Ascending aorta (tissue), 2 donors: ENCODE measurements around the gene NUAK2. TPM values are rescaled to one million over a fixed set of nuclear protein-coding genes. Genes with fewer than 3 reads are reported as not detected.

Experiments
- DNase-seq, 2 donors: peaks; one replicate each; pipeline ENCODE4 v3.0.0-alpha.2; 2019; ENCODE audit warnings: low spot score in 2 of 2
- H3K27ac ChIP-seq, 2 donors: fragments of 200-600 bp; sonication (generic); one replicate each; pipeline ENCODE4 v1.5.1; 2016 to 2017; ENCODE audit warnings: mild to moderate bottlenecking in 1 of 2
- H3K27me3 ChIP-seq: fragments of 200-600 bp; sonication (generic); one replicate; pipeline ENCODE4 v1.5.1; 2017
- H3K36me3 ChIP-seq, 2 donors: fragments of 200-600 bp; sonication (generic); one replicate each; pipeline ENCODE4 v1.5.1; 2016
- H3K4me1 ChIP-seq, 2 donors: fragments of 200-600 bp; sonication (generic); one replicate each; pipeline ENCODE4 v1.5.1; 2016 to 2017; ENCODE audit warnings: mild to moderate bottlenecking in 1 of 2
- H3K4me3 ChIP-seq, 2 donors: fragments of 200-600 bp; sonication (generic); one replicate each; pipeline ENCODE4 v1.5.1; 2016 to 2017; ENCODE audit warnings: mild to moderate bottlenecking in 1 of 2
- H3K9me3 ChIP-seq, 2 donors: fragments of 200-600 bp; sonication (generic); one replicate each; pipeline ENCODE4 v1.5.1; 2016
- intact Hi-C: fragments of 100-400 bp; cut with DNase I; formaldehyde crosslinking; loops from one replicate; pipeline ENCODE4 v1.15.1; 2023
- total RNA-seq: library from RNA; depleted of rRNA; stranded (reverse); fragments of >200 nt; gene quantifications from one replicate; pipeline ENCODE4 v1.1.0, GENCODE V29; 2016
- TF ChIP-seq, protein P1 (sequence below), 3 experiments: fragments of 200-600 bp in 2 of 3; fragments of 450-650 bp in 1 of 3; sonication (generic) in 2 of 3; IDR thresholded peaks; one replicate each; pipeline ENCODE4 v1.5.1; 2016 to 2019; ENCODE audit warnings: antibody characterized with exemption in 3 of 3, mild to moderate bottlenecking in 1 of 3, moderate library complexity in 1 of 3

Gene NUAK2
- total RNA-seq, 1 donor from 2014 or later: 0.85 TPM

GRCh38 chr1:205324781-205325180 lies 3.2 kb upstream of the NUAK2 start:
- Histone ChIP-seq H3K4me3 (no peak overlapping the region), H3K4me1 (peaks cover 0 to 12% of the 10 kb centered on the region in 2 donors), H3K27ac (no peak overlapping the region), H3K9me3 (no peaks in the 10 kb centered on the region), H3K27me3 (no peaks in the 10 kb centered on the region), H3K36me3 (no peaks in the 10 kb centered on the region)
- TF ChIP-seq, protein P1, sequence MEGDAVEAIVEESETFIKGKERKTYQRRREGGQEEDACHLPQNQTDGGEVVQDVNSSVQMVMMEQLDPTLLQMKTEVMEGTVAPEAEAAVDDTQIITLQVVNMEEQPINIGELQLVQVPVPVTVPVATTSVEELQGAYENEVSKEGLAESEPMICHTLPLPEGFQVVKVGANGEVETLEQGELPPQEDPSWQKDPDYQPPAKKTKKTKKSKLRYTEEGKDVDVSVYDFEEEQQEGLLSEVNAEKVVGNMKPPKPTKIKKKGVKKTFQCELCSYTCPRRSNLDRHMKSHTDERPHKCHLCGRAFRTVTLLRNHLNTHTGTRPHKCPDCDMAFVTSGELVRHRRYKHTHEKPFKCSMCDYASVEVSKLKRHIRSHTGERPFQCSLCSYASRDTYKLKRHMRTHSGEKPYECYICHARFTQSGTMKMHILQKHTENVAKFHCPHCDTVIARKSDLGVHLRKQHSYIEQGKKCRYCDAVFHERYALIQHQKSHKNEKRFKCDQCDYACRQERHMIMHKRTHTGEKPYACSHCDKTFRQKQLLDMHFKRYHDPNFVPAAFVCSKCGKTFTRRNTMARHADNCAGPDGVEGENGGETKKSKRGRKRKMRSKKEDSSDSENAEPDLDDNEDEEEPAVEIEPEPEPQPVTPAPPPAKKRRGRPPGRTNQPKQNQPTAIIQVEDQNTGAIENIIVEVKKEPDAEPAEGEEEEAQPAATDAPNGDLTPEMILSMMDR (IDR thresholded peaks at IDR 0.05): no peak
- intact Hi-C loops: loop anchor here (1.0 to 10.0 kb wide), 2 partner anchors 51 to 180 kb away; no protein-coding TSS in a partner anchor
- no peak for DNase-seq

DNA sequence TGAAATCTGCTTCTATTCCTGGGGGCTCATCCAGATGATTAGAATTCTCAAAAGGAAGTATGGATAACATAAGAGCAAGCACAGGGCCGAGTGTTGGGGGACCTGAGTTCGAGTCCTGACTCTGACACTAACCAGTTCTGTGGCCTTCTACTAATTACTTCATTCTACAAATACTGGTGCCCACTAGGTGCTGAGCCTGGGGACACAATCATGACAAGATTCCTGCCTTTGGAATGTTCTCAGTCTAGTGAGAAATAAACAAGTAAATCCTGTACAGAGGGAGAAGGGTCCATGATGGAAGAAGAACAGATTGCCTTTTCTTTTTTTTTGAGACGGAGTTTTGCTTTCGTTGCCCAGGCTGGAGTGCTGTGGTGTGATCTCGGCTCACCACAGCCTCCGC lies 2.2 kb upstream of the NUAK2 start:
- Histone ChIP-seq H3K4me3 (no peak overlapping the region), H3K9me3 (no peaks in the 10 kb centered on the region), H3K36me3 (no peaks in the 10 kb centered on the region), H3K27ac (no peak overlapping the region), H3K4me1 (peaks cover 0 to 18% of the 10 kb centered on the region in 2 donors), H3K27me3 (no peaks in the 10 kb centered on the region)
- intact Hi-C loops: loop anchor here (10.0 kb wide), 1 partner anchor 179 kb away; no protein-coding TSS in a partner anchor
- DNase-seq: no peak
- TF ChIP-seq, protein P1 (IDR thresholded peaks at IDR 0.05): no peak

GRCh38 chr1:205321959-205322283 lies 376 bp upstream of the NUAK2 start:
- H3K9me3 ChIP-seq: no peaks in the 10 kb centered on the region
- peaks cover 0 to 21% of the 10 kb centered on the region in 2 donors for H3K4me1 ChIP-seq
- TF ChIP-seq, protein P1 (IDR thresholded peaks at IDR 0.05): no peak
- no peaks in the 10 kb centered on the region for H3K27me3 ChIP-seq
- no peak for DNase-seq
- no peaks in the 10 kb centered on the region for H3K36me3 ChIP-seq
- peak overlapping the region; percentile 79 to 87 for H3K4me3 ChIP-seq
- no peak overlapping the region for H3K27ac ChIP-seq
- intact Hi-C loops: loop anchor here (10.0 kb wide), 1 partner anchor 177 kb away; no protein-coding TSS in a partner anchor

- H3K4me3 ChIP-seq: no peak overlapping the region
- H3K36me3 ChIP-seq: no peaks in the 10 kb centered on the region
- peak in 1 of 2 donors; percentile 78 for DNase-seq
Observed at GRCh38 chr1:205319081-205320018, 2.2 kb downstream of the NUAK2 start.

GRCh38 chr1:205318231-205318991 lies 3.1 kb downstream of the NUAK2 start:
- H3K9me3 ChIP-seq: no peaks in the 10 kb centered on the region
- H3K27me3 ChIP-seq: no peaks in the 10 kb centered on the region
- H3K27ac ChIP-seq: no peak overlapping the region
- H3K36me3 ChIP-seq: no peaks in the 10 kb centered on the region
- peaks cover 0 to 21% of the 10 kb centered on the region in 2 donors for H3K4me1 ChIP-seq
- intact Hi-C loops: no loop called here
- H3K4me3 ChIP-seq: no peak overlapping the region
- no peak for DNase-seq
- TF ChIP-seq, protein P1 (IDR thresholded peaks at IDR 0.05): no peak

More at GRCh38 chr1:205319081-205320018, 2.2 kb downstream of the NUAK2 start:
- Histone ChIP-seq H3K27ac (no peak overlapping the region), H3K27me3 (no peaks in the 10 kb centered on the region), H3K4me1 (peaks cover 0 to 21% of the 10 kb centered on the region in 2 donors), H3K9me3 (no peaks in the 10 kb centered on the region)
- TF ChIP-seq, protein P1 (IDR thresholded peaks at IDR 0.05): no peak
- intact Hi-C loops: loop anchor here (10.0 kb wide), 1 partner anchor 175 kb away; no protein-coding TSS in a partner anchor
